HCT116 (cell line): ENCODE data around the gene CD28. TPM values are rescaled to one million over a fixed set of nuclear protein-coding genes. Genes with fewer than 3 reads are reported as not detected.
A peak's percentile ranks its signal among the peaks of the same experiment; 100 is the strongest.

ENCODE experiments used
- ATAC-seq: fragments of 200-7000 bp; cut with Tn5 transposase; 2 replicates; pipeline ENCODE4 v1.9.1; 2020; ENCODE audit warnings: mild to moderate bottlenecking, moderate library complexity
- BruUV-seq: library from RNA; stranded (reverse); fragments of 400-500 nt; replicated peaks from 2 replicates; lab custom pipeline; 2021; lab: Mats Ljungman, UMichigan
- CTCF ChIA-PET: fragments of 300-600 bp; sonication (Branson Sonifier 250); formaldehyde crosslinking; loops from one replicate; lab custom pipeline; 2021; ENCODE audit warnings: antibody characterized with exemption; lab: Charles Lee
- POLR2A ChIA-PET: fragments of 300-600, 350-600 bp; sonication (Branson Sonifier 250); formaldehyde crosslinking; loops from one replicate; lab custom pipeline; 2021; ENCODE audit warnings: antibody characterized with exemption; lab: Charles Lee
- RAD21 ChIA-PET, 2 experiments: fragments of 300-600 bp; sonication (Branson Sonifier 250); formaldehyde crosslinking; loops; one replicate each; lab custom pipeline; 2023; ENCODE audit warnings: low total read pairs in 2 of 2; ENCODE audit not compliant: uncharacterized antibody in 2 of 2, unreplicated experiment in 2 of 2, low non-redundant PET in 1 of 2; lab: Charles Lee
- DNase-seq: peaks from one replicate; pipeline ENCODE4 v3.0.0-alpha.2; 2010; ENCODE audit warnings: low read depth, low spot score
- H2AFZ ChIP-seq: fragments of 200-600 bp; shearing (Covaris generic), sonication (generic); 2 replicates; pipeline ENCODE4 v1.6.1; 2017; ENCODE audit warnings: low read depth, mixed run types, mixed read lengths, antibody characterized with exemption, low read length; ENCODE audit not compliant: poor library complexity, severe bottlenecking
- H3K27ac ChIP-seq: 2 replicates; pipeline ENCODE4 v1.5.1; 2012; ENCODE audit warnings: low read depth, low read length
- H3K27me3 ChIP-seq: fragments of 200-600 bp; sonication (generic); 2 replicates; pipeline ENCODE4 v1.6.1; 2016; ENCODE audit warnings: mixed run types, low read length, mixed read lengths; ENCODE audit not compliant: insufficient read depth
- H3K36me3 ChIP-seq, 2 experiments: fragments of 200-500 bp in 1 of 2; fragments of 200-600 bp in 1 of 2; sonication (Bioruptor generic) in 1 of 2; sonication (generic) in 1 of 2; 2 replicates each; pipeline versions ENCODE4 v1.5.1 to v1.6.1; 2014 to 2016; ENCODE audit warnings: low read length in 2 of 2, inconsistent platforms in 1 of 2, mixed read lengths in 1 of 2, mixed run types in 1 of 2; ENCODE audit not compliant: insufficient read depth in 2 of 2, control insufficient read depth in 1 of 2
- H3K4me1 ChIP-seq, 2 experiments: fragments of 200-600 bp in 1 of 2; sonication (generic) in 1 of 2; 2 replicates each; pipeline versions ENCODE4 v1.5.1 to v1.6.1; 2012 to 2017; ENCODE audit warnings: low read length in 2 of 2, inconsistent platforms in 1 of 2, mild to moderate bottlenecking in 1 of 2, mixed read lengths in 1 of 2, mixed run types in 1 of 2, moderate library complexity in 1 of 2; ENCODE audit not compliant: insufficient read depth in 2 of 2, control insufficient read depth in 1 of 2
- H3K4me2 ChIP-seq: fragments of 200-600 bp; sonication (generic); 2 replicates; pipeline ENCODE4 v1.6.1; 2017; ENCODE audit warnings: mixed run types, low read length, mixed read lengths
- H3K4me3 ChIP-seq, 2 experiments: fragments of 200-600 bp in 1 of 2; sonication (generic) in 1 of 2; replicated peaks in 1 of 2; 2 replicates each; pipeline ENCODE4 v1.5.1; 2011 to 2016; ENCODE audit warnings: low read length in 2 of 2, control low read depth in 1 of 2, low read depth in 1 of 2, mild to moderate bottlenecking in 1 of 2, mixed read lengths in 1 of 2, mixed run types in 1 of 2
- H3K79me2 ChIP-seq: fragments of 200-600 bp; sonication (generic); 2 replicates; pipeline ENCODE4 v1.6.1; 2017; ENCODE audit warnings: mild to moderate bottlenecking, mixed run types, low read length, moderate library complexity, mixed read lengths; ENCODE audit not compliant: insufficient read depth
- H3K9ac ChIP-seq: fragments of 200-600 bp; sonication (generic); 2 replicates; pipeline ENCODE4 v1.6.1; 2016; ENCODE audit warnings: low read length, mixed read lengths
- H3K9me2 ChIP-seq: fragments of 200-600 bp; sonication (generic), shearing (Covaris generic); 2 replicates; pipeline ENCODE4 v1.6.1; 2017; ENCODE audit warnings: mixed run types, mild to moderate bottlenecking, moderate library complexity; ENCODE audit not compliant: insufficient read depth
- H3K9me3 ChIP-seq, 2 experiments: fragments of 200-500 bp in 1 of 2; fragments of 200-600 bp in 1 of 2; sonication (Bioruptor generic) in 1 of 2; sonication (generic) in 1 of 2; 2 replicates each; pipeline ENCODE4 v1.6.1; 2014 to 2017; ENCODE audit warnings: low read length in 2 of 2, mixed read lengths in 2 of 2, inconsistent platforms in 1 of 2, low read depth in 1 of 2, mild to moderate bottlenecking in 1 of 2, mixed run types in 1 of 2, moderate library complexity in 1 of 2; ENCODE audit not compliant: control insufficient read depth in 1 of 2, insufficient read depth in 1 of 2
- H4K20me1 ChIP-seq: fragments of 200-600 bp; sonication (generic), shearing (Covaris generic); 2 replicates; pipeline ENCODE4 v1.6.1; 2017; ENCODE audit warnings: mixed run types, mild to moderate bottlenecking, moderate library complexity; ENCODE audit not compliant: insufficient read depth
- ATF3 ChIP-seq: IDR thresholded peaks from 2 replicates; pipeline ENCODE4 v1.6.1; 2012
- CTCF ChIP-seq, 3 experiments: fragments of 200-600 bp in 1 of 3; sonication (generic) in 1 of 3; IDR thresholded peaks in 2 of 3; conservative IDR thresholded peaks in 1 of 3; 2 replicates each; pipeline ENCODE4 v1.5.1; 2012 to 2017; ENCODE audit warnings: low read depth in 2 of 3, low read length in 2 of 3, antibody characterized with exemption in 1 of 3, borderline replicate concordance in 1 of 3, control low read depth in 1 of 3, mild to moderate bottlenecking in 1 of 3, mixed read lengths in 1 of 3, mixed run types in 1 of 3, moderate library complexity in 1 of 3; ENCODE audit not compliant: insufficient read depth in 1 of 3
- EGR1 ChIP-seq: IDR thresholded peaks from 2 replicates; pipeline ENCODE4 v1.6.1; 2012; ENCODE audit warnings: low read depth
- EZH2 ChIP-seq: fragments of 200-600 bp; sonication (generic); IDR thresholded peaks from 2 replicates; pipeline ENCODE4 v1.6.1; 2017; ENCODE audit warnings: antibody characterized with exemption, mixed run types
- FOSL1 ChIP-seq: IDR thresholded peaks from 2 replicates; pipeline ENCODE4 v1.6.1; 2012; ENCODE audit warnings: low read depth
- JUND ChIP-seq: IDR thresholded peaks from 2 replicates; pipeline ENCODE4 v1.6.1; 2012
- POLR2A ChIP-seq: IDR thresholded peaks from 2 replicates; pipeline ENCODE4 v1.7.0; 2011; ENCODE audit warnings: borderline replicate concordance; ENCODE audit not compliant: insufficient read depth, insufficient read length; ENCODE audit errors: extremely low read depth
- POLR2AphosphoS5 ChIP-seq: IDR thresholded peaks from 2 replicates; pipeline ENCODE4 v1.6.1; 2011; ENCODE audit warnings: mild to moderate bottlenecking, low read depth, low read length, moderate library complexity
- RAD21 ChIP-seq: IDR thresholded peaks from 2 replicates; pipeline ENCODE4 v1.6.1; 2012; ENCODE audit warnings: low read depth, mild to moderate bottlenecking
- REST ChIP-seq: IDR thresholded peaks from 2 replicates; pipeline ENCODE4 v1.6.1; 2012; ENCODE audit warnings: low read depth
- SIN3A ChIP-seq: IDR thresholded peaks from 2 replicates; pipeline ENCODE4 v1.6.1; 2012; ENCODE audit warnings: low read depth
- SP1 ChIP-seq: IDR thresholded peaks from 2 replicates; pipeline ENCODE4 v1.6.1; 2012; ENCODE audit warnings: low read depth
- SRF ChIP-seq: IDR thresholded peaks from 2 replicates; pipeline ENCODE4 v1.6.1; 2012; ENCODE audit warnings: low read depth
- TCF7L2 ChIP-seq: IDR thresholded peaks from 2 replicates; pipeline ENCODE4 v1.7.0; 2011; ENCODE audit warnings: borderline replicate concordance, inconsistent platforms; ENCODE audit not compliant: insufficient read depth, insufficient read length; ENCODE audit errors: extremely low read depth
- YY1 ChIP-seq: IDR thresholded peaks from 2 replicates; pipeline ENCODE4 v1.6.1; 2011; ENCODE audit warnings: low read length, low read depth, moderate library complexity, mild to moderate bottlenecking; ENCODE audit not compliant: insufficient replicate concordance; ENCODE audit errors: extremely low read depth
- ZFX ChIP-seq: fragments of 450-650 bp; IDR thresholded peaks from 2 replicates; pipeline ENCODE4 v1.6.1; 2017
- ZNF274 ChIP-seq: fragments of 200-500 bp; sonication (Bioruptor generic); IDR thresholded peaks from 2 replicates; pipeline ENCODE4 v1.6.1; 2014; ENCODE audit warnings: mild to moderate bottlenecking, low read depth, low read length, inconsistent platforms
- intact Hi-C: fragments of 100-400 bp; cut with micrococcal nuclease; formaldehyde crosslinking; loops from 2 replicates; pipeline ENCODE4 v1.10.0; 2022
- total RNA-seq: library from RNA; stranded (reverse); gene quantifications from one replicate; pipeline ENCODE4 v1.2.1, GENCODE V29; 2021; ENCODE audit not compliant: unreplicated experiment

Gene CD28
- total RNA-seq, 1 experiment from 2014 or later: 0.37 TPM

GRCh38 chr2:203782262-203782976, 76.0 kb downstream of the CD28 start (continued):
- TF ChIP-seq ZNF274: no peak
- TF ChIP-seq RAD21: peak; percentile 71
- TF ChIP-seq EZH2: no peak
- no peak for TF ChIP-seq YY1
- no peak for TF ChIP-seq POLR2AphosphoS5
- TF ChIP-seq ZFX: no peak
- no peak for TF ChIP-seq POLR2A
- no peak for TF ChIP-seq SRF
- TF ChIP-seq SP1: 0 out of 2 replicates have a peak, but pooled peaks have one; percentile 10
- TF ChIP-seq ATF3: no peak
- TF ChIP-seq, all 23 proteins: peak for 4

GRCh38 chr2:203783496-203784203, 77.2 kb downstream of the CD28 start:
- Histone ChIP-seq H3K9me3 (no peaks in the 10 kb centered on the region), H3K4me1 (peaks cover 0 to 7% of the 10 kb centered on the region in 2 experiments; a peak in 2 of 4 replicates), H2AFZ (no peak overlapping the region), H3K9me2 (no peaks in the 10 kb centered on the region), H3K79me2 (no peaks in the 10 kb centered on the region), H3K36me3 (no peaks in the 10 kb centered on the region), H3K4me3 (no peak overlapping the region), H4K20me1 (no peaks in the 10 kb centered on the region), H3K27me3 (no peaks in the 10 kb centered on the region)
- intact Hi-C loops: no loop called here
- DNase-seq (no peak), ATAC-seq (no peak)
- ChIA-PET CTCF (no interaction called here), POLR2A (no interaction called here), RAD21 (no interaction called here)
- TF ChIP-seq EGR1 (no peak), SIN3A (no peak), JUND (no peak), SP1 (no peak), POLR2AphosphoS5 (no peak), CTCF (IDR thresholded peaks at IDR 0.05 in 2 of 3, conservative IDR thresholded peaks at IDR 0.05 in 1 of 3; ENCODE audit: borderline replicate concordance in 1 of 3, insufficient read depth in 1 of 3, low read depth in 2 of 3, low read length in 2 of 3) (no peak), REST (no peak), YY1 (no peak), FOSL1 (no peak), ZNF274 (no peak), TCF7L2 (no peak), ZFX (no peak)
- TF ChIP-seq, all 23 proteins: peak for 0
- Histone ChIP-seq H3K9ac (no peak overlapping the region), H3K4me2 (no peak overlapping the region), H3K27ac (no peak overlapping the region)
- BruUV-seq: no TSS peak
